Measurements from ENCODE around the gene BBIP1. TPM values are rescaled to one million over a fixed set of nuclear protein-coding genes. Genes with fewer than 3 reads are reported as not detected.

Gene BBIP1
- polyA plus RNA-seq, 3 donors, result 16.2 to 41.1 (median 26.6) TPM

DNA sequence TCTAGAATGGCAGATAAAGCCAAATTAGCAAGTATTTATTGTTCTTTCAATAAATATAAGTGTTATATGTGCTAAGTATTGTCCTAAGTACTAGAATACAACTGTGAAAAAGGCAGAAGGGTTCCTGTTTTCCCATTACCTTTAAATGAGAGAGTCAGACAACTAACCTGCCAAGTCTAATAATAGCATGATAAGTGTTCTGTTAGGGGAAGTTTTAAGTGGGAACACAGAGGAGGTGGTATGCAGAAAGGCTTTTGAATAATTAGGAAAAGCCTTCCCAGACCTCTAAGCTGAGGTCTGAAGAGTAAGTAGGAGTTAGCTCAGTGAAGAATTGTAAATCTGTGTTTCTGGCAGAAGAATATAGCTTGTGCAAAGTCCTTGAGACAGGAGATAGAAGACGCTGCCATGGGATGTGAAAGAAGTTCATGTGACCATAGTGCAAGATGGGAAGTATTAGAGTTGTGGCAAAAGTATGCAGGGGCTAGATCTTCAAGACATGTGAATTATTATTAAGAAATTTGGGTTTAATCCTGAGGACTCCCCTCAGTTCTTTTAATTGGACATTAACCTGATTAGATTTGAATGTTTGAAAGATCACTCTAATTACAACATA is 12.9 kb upstream of the BBIP1 start:
- Histone ChIP-seq H3K4me2 (replicated peaks; ENCODE audit: extremely low read depth, low read length, poor library complexity, severe bottlenecking) (no peak overlapping the region), H3K9ac (ENCODE audit: insufficient read depth, low read length, poor library complexity, severe bottlenecking) (no peak overlapping the region), H2AFZ (ENCODE audit: insufficient read depth, low read depth, low read length, poor library complexity, severe bottlenecking) (no peak overlapping the region), H3K9me3 (replicated peaks in 1 of 2; ENCODE audit: control insufficient read depth in 1 of 2, insufficient read depth in 1 of 2, low read length in 2 of 2) (no peaks in the 10 kb centered on the region), H3K4me3 (replicated peaks in 1 of 3; ENCODE audit: low read depth in 2 of 3, low read length in 3 of 3) (no peak overlapping the region), H3K36me3 (replicated peaks in 1 of 2; ENCODE audit: control insufficient read depth in 1 of 2, insufficient read depth in 2 of 2, low read length in 2 of 2) (peaks cover 0 to 8% of the 10 kb centered on the region in 2 donors), H3K4me1 (ENCODE audit: control insufficient read depth in 1 of 2, insufficient read depth in 2 of 2, low read length in 2 of 2) (no peaks in the 10 kb centered on the region), H3K79me2 (ENCODE audit: insufficient read depth, low read length) (peaks cover 100% of the 10 kb centered on the region), H3K27me3 (ENCODE audit: control insufficient read depth in 2 of 2, insufficient read depth in 2 of 2, low read length in 2 of 2) (no peaks in the 10 kb centered on the region), H4K20me1 (ENCODE audit: insufficient read depth, low read length) (peaks cover 100% of the 10 kb centered on the region), H3K27ac (ENCODE audit: low read depth in 1 of 2, low read length in 2 of 2) (peak overlapping the region in 1 of 2 donors; percentile 29)
- peaks cover 17% of the 10 kb centered on the region for H3K4me1 Mint-ChIP-seq
- WGBS (ENCODE audit: insufficient coverage), result 11% methylated on average over 1 of the region's 1 CpG
- peaks cover 0 to 3% (median 0%) of the 10 kb centered on the region in 7 donors for H3K9me3 Mint-ChIP-seq
- no peak overlapping the region for H3K4me3 Mint-ChIP-seq
- intact Hi-C loops (cut with micrococcal nuclease), result no loop called here
- peaks cover 7 to 10% of the 10 kb centered on the region in 2 donors for H3K36me3 Mint-ChIP-seq
- no peaks in the 10 kb centered on the region for H3K27me3 Mint-ChIP-seq (ENCODE audit: low read depth in 3 of 3)
- TF ChIP-seq, protein P1, sequence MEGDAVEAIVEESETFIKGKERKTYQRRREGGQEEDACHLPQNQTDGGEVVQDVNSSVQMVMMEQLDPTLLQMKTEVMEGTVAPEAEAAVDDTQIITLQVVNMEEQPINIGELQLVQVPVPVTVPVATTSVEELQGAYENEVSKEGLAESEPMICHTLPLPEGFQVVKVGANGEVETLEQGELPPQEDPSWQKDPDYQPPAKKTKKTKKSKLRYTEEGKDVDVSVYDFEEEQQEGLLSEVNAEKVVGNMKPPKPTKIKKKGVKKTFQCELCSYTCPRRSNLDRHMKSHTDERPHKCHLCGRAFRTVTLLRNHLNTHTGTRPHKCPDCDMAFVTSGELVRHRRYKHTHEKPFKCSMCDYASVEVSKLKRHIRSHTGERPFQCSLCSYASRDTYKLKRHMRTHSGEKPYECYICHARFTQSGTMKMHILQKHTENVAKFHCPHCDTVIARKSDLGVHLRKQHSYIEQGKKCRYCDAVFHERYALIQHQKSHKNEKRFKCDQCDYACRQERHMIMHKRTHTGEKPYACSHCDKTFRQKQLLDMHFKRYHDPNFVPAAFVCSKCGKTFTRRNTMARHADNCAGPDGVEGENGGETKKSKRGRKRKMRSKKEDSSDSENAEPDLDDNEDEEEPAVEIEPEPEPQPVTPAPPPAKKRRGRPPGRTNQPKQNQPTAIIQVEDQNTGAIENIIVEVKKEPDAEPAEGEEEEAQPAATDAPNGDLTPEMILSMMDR (IDR thresholded peaks at IDR 0.05), result no peak
- H3K27ac Mint-ChIP-seq, result no peak overlapping the region
- DNase-seq, result no peak

DNA sequence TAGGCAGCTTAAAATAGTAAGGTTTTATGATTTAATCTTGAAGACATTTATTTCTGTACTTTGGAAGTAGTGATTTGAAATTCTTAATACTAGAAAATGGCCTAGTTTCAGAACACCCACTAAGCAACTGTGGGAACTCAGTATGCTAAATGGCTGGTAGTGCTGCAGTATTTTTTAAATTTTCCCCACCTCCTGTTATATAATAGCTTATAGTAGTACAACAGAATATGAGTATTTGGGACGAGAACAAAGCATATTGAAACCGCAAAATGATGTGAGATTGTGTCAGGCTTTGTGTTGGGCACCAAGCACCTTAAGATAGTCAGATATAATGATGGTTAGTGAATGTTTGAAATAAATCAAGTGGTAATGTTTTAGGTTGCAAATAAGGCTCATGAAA is 8.5 kb upstream of the BBIP1 start:
- Mint-ChIP-seq H3K4me3 (no peak overlapping the region), H3K9me3 (no peaks in the 10 kb centered on the region), H3K36me3 (peaks cover 0 to 9% of the 10 kb centered on the region in 2 donors), H3K27me3 (ENCODE audit: low read depth in 3 of 3) (no peaks in the 10 kb centered on the region), H3K27ac (no peak overlapping the region), H3K4me1 (peaks cover 41% of the 10 kb centered on the region)
- H3K36me3 ChIP-seq (replicated peaks in 1 of 2; ENCODE audit: control insufficient read depth in 1 of 2, insufficient read depth in 2 of 2, low read length in 2 of 2), result no peaks in the 10 kb centered on the region
- peaks cover 0 to 7% of the 10 kb centered on the region in 2 donors for H3K4me1 ChIP-seq (ENCODE audit: control insufficient read depth in 1 of 2, insufficient read depth in 2 of 2, low read length in 2 of 2)
- peaks cover 99% of the 10 kb centered on the region for H4K20me1 ChIP-seq (ENCODE audit: insufficient read depth, low read length)
- peak overlapping the region in 1 of 2 donors; percentile 3 for H3K27ac ChIP-seq (ENCODE audit: low read depth in 1 of 2, low read length in 2 of 2)
- peaks cover 100% of the 10 kb centered on the region for H3K79me2 ChIP-seq (ENCODE audit: insufficient read depth, low read length)
- H2AFZ ChIP-seq (ENCODE audit: insufficient read depth, low read depth, low read length, poor library complexity, severe bottlenecking), result no peak overlapping the region
- no peak overlapping the region for H3K9ac ChIP-seq (ENCODE audit: insufficient read depth, low read length, poor library complexity, severe bottlenecking)
- TF ChIP-seq, protein P1 (IDR thresholded peaks at IDR 0.05), result no peak
- H3K4me2 ChIP-seq (replicated peaks; ENCODE audit: extremely low read depth, low read length, poor library complexity, severe bottlenecking), result no peak overlapping the region
- no peaks in the 10 kb centered on the region for H3K27me3 ChIP-seq (ENCODE audit: control insufficient read depth in 2 of 2, insufficient read depth in 2 of 2, low read length in 2 of 2)
- no peaks in the 10 kb centered on the region for H3K9me3 ChIP-seq (replicated peaks in 1 of 2; ENCODE audit: control insufficient read depth in 1 of 2, insufficient read depth in 1 of 2, low read length in 2 of 2)
- no peak for DNase-seq
- intact Hi-C loops (cut with micrococcal nuclease), result no loop called here
- WGBS (ENCODE audit: insufficient coverage), result 100% methylated on average over 1 of the region's 2 CpGs
- H3K4me3 ChIP-seq (replicated peaks in 1 of 3; ENCODE audit: low read depth in 2 of 3, low read length in 3 of 3), result no peak overlapping the region

Data from CD14-positive monocyte (primary cell).